GM13977 (cell line): ENCODE measurements around the gene HIPK2.

Experiments used
- DNase-seq: peaks from one replicate; pipeline ENCODE4 v3.0.0; 2012; ENCODE audit warnings: low spot score
- CTCF ChIP-seq: IDR thresholded peaks from 2 replicates; pipeline ENCODE4 v1.5.1; 2012; ENCODE audit warnings: mild to moderate bottlenecking, control low read depth; ENCODE audit not compliant: insufficient read depth; ENCODE audit errors: extremely low read depth, missing control alignments
- in situ Hi-C: fragments of 300-500 bp; cut with MboI; formaldehyde crosslinking; loops from one replicate; pipeline ENCODE4 v1.12.0; 2022; ENCODE audit warnings: low sequenced_read_pairs, low pct_unique_long_range_greater_than_20kb, mixed read lengths, inconsistent platforms; ENCODE audit not compliant: unreplicated experiment

The HIPK2 gene

GRCh38 chr7:139661043-139661440 lies 116.8 kb downstream of the HIPK2 start:
- DNase-seq: no peak
- TF ChIP-seq CTCF: no peak
- in situ Hi-C loops: no loop called here

DNA sequence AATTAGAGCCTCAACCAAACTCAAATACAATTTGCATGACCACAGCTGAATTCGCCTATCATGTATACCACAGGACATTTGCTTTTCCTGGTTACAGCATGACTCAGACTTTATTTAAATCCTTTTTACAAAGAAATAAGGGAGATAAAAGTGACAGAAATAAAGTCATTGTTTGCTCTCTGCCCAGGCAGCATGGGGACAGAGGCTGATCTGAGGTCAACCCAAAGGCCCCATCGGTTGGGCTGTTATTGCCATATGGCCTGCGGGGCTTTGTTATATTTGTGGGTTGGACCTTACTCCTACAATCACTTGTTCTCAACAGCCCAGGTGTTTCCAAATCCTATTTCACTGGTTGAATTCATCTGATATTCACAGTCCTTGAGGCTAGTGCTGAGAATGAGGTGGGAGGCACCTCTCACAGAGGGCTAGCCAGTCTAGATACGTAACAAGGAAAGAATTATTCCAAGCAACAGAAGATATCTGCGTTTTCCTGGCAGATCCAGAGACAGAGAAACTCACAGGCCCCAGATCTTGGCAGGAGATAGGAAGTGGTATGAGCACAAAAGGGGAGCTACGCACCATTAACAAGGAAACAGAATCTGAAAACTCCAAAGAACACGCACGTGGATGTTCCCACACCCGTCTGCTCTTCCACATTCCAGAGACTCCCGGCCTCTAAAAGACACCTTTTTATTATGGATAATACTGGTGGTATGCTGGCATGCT lies 117.3 kb downstream of the HIPK2 start:
- no peak for DNase-seq
- in situ Hi-C loops: no loop called here
- TF ChIP-seq CTCF: no peak

DNA sequence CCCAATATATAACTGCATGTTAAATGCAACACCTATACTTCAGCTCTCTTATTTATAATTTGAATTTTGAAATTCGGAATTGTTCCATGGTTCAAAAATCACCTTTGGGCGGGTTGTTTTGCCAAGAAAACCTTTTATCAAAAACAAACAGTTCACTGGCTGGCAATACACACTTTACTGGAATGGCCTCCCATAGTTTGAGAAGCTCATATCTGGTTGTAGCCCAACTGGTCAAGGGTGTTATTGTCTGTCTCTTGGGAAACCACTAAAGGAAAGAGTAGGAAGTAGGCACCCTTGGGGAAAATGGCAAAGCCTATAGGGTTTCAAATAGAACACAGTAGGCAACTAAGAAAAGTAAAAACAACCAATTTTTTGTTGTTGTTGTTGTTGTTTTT lies 117.9 kb downstream of the HIPK2 start:
- in situ Hi-C loops: no loop called here
- no peak for DNase-seq

DNA sequence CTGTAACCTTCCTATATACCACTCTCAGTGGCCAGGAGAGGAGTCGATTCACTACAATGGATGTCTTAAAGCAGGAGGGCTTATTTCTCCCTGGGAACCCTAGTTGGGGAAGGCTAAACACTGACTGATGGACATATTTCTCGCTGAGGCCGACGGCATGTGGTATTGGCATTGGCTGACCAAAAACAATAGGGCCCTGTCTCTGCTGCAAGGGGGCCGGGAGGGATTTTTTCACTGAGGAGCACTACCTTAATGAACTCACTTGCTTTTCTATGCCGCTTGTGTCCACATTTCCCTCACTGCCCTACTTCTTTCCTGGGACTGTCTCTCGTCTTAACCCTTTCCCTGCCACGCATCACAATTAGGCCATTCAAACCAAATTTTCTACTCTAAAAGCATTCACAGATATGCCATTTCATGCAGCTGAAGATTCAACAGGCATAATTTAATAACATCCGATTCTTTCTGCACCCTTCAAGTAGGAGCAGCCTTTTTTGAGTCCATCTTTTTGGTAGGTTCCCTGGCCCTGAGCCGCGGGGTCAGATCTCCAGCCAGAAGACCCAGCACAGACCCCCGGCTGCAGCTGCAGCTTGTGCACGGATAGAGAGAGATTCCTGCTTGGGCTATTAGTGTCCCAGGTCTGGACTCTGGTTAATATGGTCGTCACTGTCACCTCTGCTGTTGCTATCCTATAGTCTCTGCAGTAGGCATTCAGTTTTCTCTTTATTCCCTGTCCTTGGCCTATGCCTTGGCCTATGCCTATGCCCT lies 118.7 kb downstream of the HIPK2 start:
- in situ Hi-C loops: no loop called here
- no peak for DNase-seq
- TF ChIP-seq CTCF: no peak

More for the DNA sequence above, 117.9 kb downstream of the HIPK2 start:
- no peak for TF ChIP-seq CTCF

- no peak for TF ChIP-seq CTCF
- in situ Hi-C loops: no loop called here
- DNase-seq: no peak
Measured at GRCh38 chr7:139658296-139658695, 119.5 kb downstream of the HIPK2 start.

- in situ Hi-C loops: no loop called here
- no peak for DNase-seq
- no peak for TF ChIP-seq CTCF
Measured at GRCh38 chr7:139657725-139658124, 120.1 kb downstream of the HIPK2 start.
